ENCODE results near the gene MARK1. TPM values are rescaled to one million over a fixed set of nuclear protein-coding genes. Genes with fewer than 3 reads are reported as not detected.

Gene MARK1
- total RNA-seq, 1 donor from 2014 or later = 13.2 TPM

- Mint-ChIP-seq H3K27ac (no peak overlapping the region), H3K36me3 (no peaks in the 10 kb centered on the region), H3K27me3 (ENCODE audit: insufficient read depth, low read depth) (no peaks in the 10 kb centered on the region), H3K9me3 (peaks cover 5% of the 10 kb centered on the region), H3K4me1 (peaks cover 4% of the 10 kb centered on the region), H3K4me3 (no peak overlapping the region)
- Histone ChIP-seq H3K79me2 (ENCODE audit: low read depth) (no peaks in the 10 kb centered on the region), H2AFZ (replicated peaks) (no peak overlapping the region), H3K27ac (no peak overlapping the region), H3K27me3 (no peaks in the 10 kb centered on the region), H3F3A (ENCODE audit: low read depth) (no peaks in the 10 kb centered on the region), H3K9ac (no peak overlapping the region), H3K4me2 (no peak overlapping the region), H3K36me3 (no peaks in the 10 kb centered on the region), H4K20me1 (ENCODE audit: low read depth) (no peaks in the 10 kb centered on the region), H3K9me3 (ENCODE audit: low read depth) (no peaks in the 10 kb centered on the region), H3K4me1 (peaks cover 7% of the 10 kb centered on the region), H3K4me3 (no peak overlapping the region)
- DNase-seq (ENCODE audit: low spot score) = no peak
- TF ChIP-seq EZH2phosphoT487 (IDR thresholded peaks at IDR 0.05) (no peak), EZH2 (IDR thresholded peaks at IDR 0.05) (no peak), CTCF (IDR thresholded peaks at IDR 0.05) (no peak)
Observed at GRCh38 chr1:220699044-220699443, 171.1 kb downstream of the MARK1 start.

- DNase-seq (ENCODE audit: low spot score) = peak; percentile 53
- no peaks in the 10 kb centered on the region for H3K79me2 ChIP-seq (ENCODE audit: low read depth)
- Mint-ChIP-seq H3K27ac (no peak overlapping the region), H3K36me3 (no peaks in the 10 kb centered on the region), H3K4me1 (peaks cover 4% of the 10 kb centered on the region), H3K4me3 (no peak overlapping the region), H3K9me3 (peaks cover 5% of the 10 kb centered on the region), H3K27me3 (ENCODE audit: insufficient read depth, low read depth) (no peaks in the 10 kb centered on the region)
- no peaks in the 10 kb centered on the region for H3K36me3 ChIP-seq
- H3K27ac ChIP-seq = no peak overlapping the region
- no peaks in the 10 kb centered on the region for H3K27me3 ChIP-seq
- no peaks in the 10 kb centered on the region for H3K9me3 ChIP-seq (ENCODE audit: low read depth)
- no peak overlapping the region for H3K4me3 ChIP-seq
- TF ChIP-seq CTCF (IDR thresholded peaks at IDR 0.05) = no peak
- TF ChIP-seq EZH2 (IDR thresholded peaks at IDR 0.05) = no peak
- TF ChIP-seq EZH2phosphoT487 (IDR thresholded peaks at IDR 0.05) = no peak
- no peak overlapping the region for H3K9ac ChIP-seq
- H4K20me1 ChIP-seq (ENCODE audit: low read depth) = no peaks in the 10 kb centered on the region
- H3K4me2 ChIP-seq = peak overlapping the region; percentile 34
- H3F3A ChIP-seq (ENCODE audit: low read depth) = no peaks in the 10 kb centered on the region
- H2AFZ ChIP-seq (replicated peaks) = no peak overlapping the region
- H3K4me1 ChIP-seq = peaks cover 7% of the 10 kb centered on the region
Observed at GRCh38 chr1:220700556-220701179, 172.7 kb downstream of the MARK1 start.

- peaks cover 5% of the 10 kb centered on the region for H3K9me3 Mint-ChIP-seq
- peak overlapping the region; percentile 54 for H3K27ac Mint-ChIP-seq
- Histone ChIP-seq H3K4me2 (no peak overlapping the region), H4K20me1 (ENCODE audit: low read depth) (no peaks in the 10 kb centered on the region), H3K4me1 (peaks cover 7% of the 10 kb centered on the region), H3K9ac (no peak overlapping the region), H3K4me3 (no peak overlapping the region), H3F3A (ENCODE audit: low read depth) (no peaks in the 10 kb centered on the region), H3K79me2 (ENCODE audit: low read depth) (no peaks in the 10 kb centered on the region), H2AFZ (replicated peaks) (no peak overlapping the region), H3K9me3 (ENCODE audit: low read depth) (no peaks in the 10 kb centered on the region), H3K36me3 (no peaks in the 10 kb centered on the region), H3K27me3 (no peaks in the 10 kb centered on the region), H3K27ac (no peak overlapping the region)
- no peak for TF ChIP-seq EZH2 (IDR thresholded peaks at IDR 0.05)
- TF ChIP-seq CTCF (IDR thresholded peaks at IDR 0.05) = no peak
- H3K36me3 Mint-ChIP-seq = no peaks in the 10 kb centered on the region
- peaks cover 2% of the 10 kb centered on the region for H3K27me3 Mint-ChIP-seq (ENCODE audit: insufficient read depth, low read depth)
- DNase-seq (ENCODE audit: low spot score) = no peak
- H3K4me1 Mint-ChIP-seq = peaks cover 4% of the 10 kb centered on the region
- H3K4me3 Mint-ChIP-seq = no peak overlapping the region
Observed at GRCh38 chr1:220701974-220702373, 174.0 kb downstream of the MARK1 start.
